Liver (tissue), 9 donors: ENCODE results near the gene DMRT1. TPM values are rescaled to one million over a fixed set of nuclear protein-coding genes. Genes with fewer than 3 reads are reported as not detected.
"Not testable (repeated sequence)": the region's sequence is repeated elsewhere in the genome, so short reads cannot be mapped to it uniquely, and the experiment has no call there.

Experiments used
- DNase-seq: peaks from one replicate; pipeline ENCODE4 v3.0.0-alpha.2; 2017; ENCODE audit warnings: low spot score
- H3K27ac ChIP-seq, 2 donors: one replicate each; pipeline ENCODE4 v1.7.0; 2013; ENCODE audit warnings: inconsistent platforms in 2 of 2, low read length in 2 of 2, control low read depth in 1 of 2, low read depth in 1 of 2, mild to moderate bottlenecking in 1 of 2
- H3K27me3 ChIP-seq, 4 donors: one replicate each; pipeline versions ENCODE4 v1.6.1 to v1.7.0; 2013; ENCODE audit warnings: low read length in 3 of 4, inconsistent platforms in 1 of 4, mild to moderate bottlenecking in 1 of 4, moderate library complexity in 1 of 4; ENCODE audit not compliant: control insufficient read depth in 4 of 4, insufficient read depth in 4 of 4
- H3K36me3 ChIP-seq, 4 donors: one replicate each; pipeline versions ENCODE4 v1.6.1 to v1.7.0; 2013; ENCODE audit warnings: low read length in 3 of 4, mild to moderate bottlenecking in 3 of 4, low read depth in 1 of 4, moderate library complexity in 1 of 4; ENCODE audit not compliant: control insufficient read depth in 4 of 4, insufficient read depth in 3 of 4
- H3K4me1 ChIP-seq, 4 donors: one replicate each; pipeline versions ENCODE4 v1.6.1 to v1.7.0; 2013; ENCODE audit warnings: low read length in 3 of 4, mild to moderate bottlenecking in 3 of 4, moderate library complexity in 1 of 4; ENCODE audit not compliant: control insufficient read depth in 4 of 4, insufficient read depth in 4 of 4
- H3K4me3 ChIP-seq, 3 donors: one replicate each; pipeline versions ENCODE4 v1.6.1 to v1.7.0; 2013; ENCODE audit warnings: low read length in 3 of 3, control low read depth in 1 of 3, low read depth in 1 of 3, mild to moderate bottlenecking in 1 of 3
- H3K9ac ChIP-seq, 2 donors: one replicate each; pipeline ENCODE4 v1.7.0; 2013; ENCODE audit warnings: low read length in 2 of 2, mild to moderate bottlenecking in 2 of 2, moderate library complexity in 2 of 2, control low read depth in 1 of 2, low read depth in 1 of 2
- H3K9me3 ChIP-seq, 4 donors: one replicate each; pipeline versions ENCODE4 v1.6.1 to v1.7.0; 2013; ENCODE audit warnings: low read length in 3 of 4; ENCODE audit not compliant: control insufficient read depth in 4 of 4
- CTCF ChIP-seq: fragments of 150-350 bp; IDR thresholded peaks from 2 replicates; pipeline ENCODE4 v1.5.1; 2017; ENCODE audit warnings: improper control_type of control experiment, low read depth, low read length; ENCODE audit not compliant: missing input control
- FOXA1 ChIP-seq: IDR thresholded peaks from 2 replicates; pipeline ENCODE4 v1.6.1; 2016; ENCODE audit warnings: antibody characterized with exemption
- FOXA2 ChIP-seq: IDR thresholded peaks from 2 replicates; pipeline ENCODE4 v1.6.1; 2016; ENCODE audit warnings: antibody characterized with exemption
- JUND ChIP-seq, 2 donors: IDR thresholded peaks; 2 replicates each; pipeline ENCODE4 v1.6.1; 2016; ENCODE audit warnings: antibody characterized with exemption in 2 of 2
- NR2F2 ChIP-seq: IDR thresholded peaks from 2 replicates; pipeline ENCODE4 v1.6.1; 2016; ENCODE audit warnings: antibody characterized with exemption
- RAD21 ChIP-seq, 2 donors: IDR thresholded peaks; 2 replicates each; pipeline ENCODE4 v1.6.1; 2016; ENCODE audit warnings: antibody characterized with exemption in 2 of 2, mild to moderate bottlenecking in 2 of 2
- REST ChIP-seq: IDR thresholded peaks from 2 replicates; pipeline ENCODE4 v1.6.1; 2016; ENCODE audit warnings: antibody characterized with exemption, mild to moderate bottlenecking
- TAF1 ChIP-seq: conservative IDR thresholded peaks from 2 replicates; pipeline ENCODE4 v1.6.1; 2016; ENCODE audit warnings: antibody characterized with exemption, mild to moderate bottlenecking
- YY1 ChIP-seq: IDR thresholded peaks from 2 replicates; pipeline ENCODE4 v1.6.1; 2016; ENCODE audit warnings: antibody characterized with exemption, mild to moderate bottlenecking
- ZBTB33 ChIP-seq: IDR thresholded peaks from 2 replicates; pipeline ENCODE4 v1.6.1; 2016; ENCODE audit warnings: antibody characterized with exemption
- WGBS: extraction: QIAGEN DNeasy Blood & Tissue Kit; methylation state at CpG from one replicate; pipeline ENCODE4 v1.1.7; 2013; 5-methylcytosine and 5-hydroxymethylcytosine counted together
- polyA plus RNA-seq, 2 donors: library from polyadenylated mRNA; stranded (reverse) in 1 of 2; unstranded in 1 of 2; fragments of 200-250 nt in 1 of 2; fragments of >200 nt in 1 of 2; fragmentation: Nextera tagmentation in 1 of 2; extraction: Ambion mirVana in 1 of 2; gene quantifications; one replicate each; pipeline versions ENCODE4 v1.2.1 to v1.2.3, GENCODE V29; 2013 to 2015
- total RNA-seq, 2 donors: library from RNA; depleted of rRNA; stranded (reverse); fragments of >200 nt; gene quantifications; one replicate each; pipeline ENCODE4 v1.2.3, GENCODE V29; 2014
- donor health status: healthy.
- donor health status: healthy.
- donor health status: healthy.
- donor health status: healthy.
- donor health status: healthy.

Gene DMRT1
- total and polyA plus RNA-seq, 4 donors, result not detected

DNA sequence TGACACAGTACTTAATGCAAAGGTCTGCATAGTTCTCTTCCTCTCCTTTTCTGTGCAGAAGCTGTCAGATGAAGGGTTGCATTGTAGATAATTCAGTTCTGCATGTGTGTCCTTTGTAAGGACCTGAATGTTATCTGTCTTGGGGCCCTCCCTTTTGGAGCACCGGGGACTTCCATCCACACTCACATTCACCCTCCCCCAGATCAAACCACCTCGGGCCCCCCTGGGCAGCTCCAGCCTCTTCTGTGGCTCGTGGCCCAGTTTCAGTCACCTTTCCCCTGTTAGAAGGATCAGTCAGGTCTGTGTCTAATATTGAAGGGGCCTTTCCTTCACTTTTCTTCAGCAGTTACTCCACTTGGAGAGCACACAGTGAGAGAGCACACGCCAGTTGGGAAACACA lies 11.0 kb downstream of the DMRT1 start:
- Histone ChIP-seq H3K9me3 (no peaks in the 10 kb centered on the region), H3K4me3 (no peak overlapping the region), H3K9ac (no peak overlapping the region), H3K36me3 (no peaks in the 10 kb centered on the region), H3K27ac (no peak overlapping the region), H3K27me3 (peaks cover 0 to 5% (median 0%) of the 10 kb centered on the region in 4 donors), H3K4me1 (no peaks in the 10 kb centered on the region)
- no peak for TF ChIP-seq REST
- no peak for TF ChIP-seq CTCF
- no peak for TF ChIP-seq RAD21 (IDR thresholded peaks at IDR 0.05)
- no peak for TF ChIP-seq YY1
- no peak for TF ChIP-seq ZBTB33
- no peak for TF ChIP-seq FOXA2
- no peak for TF ChIP-seq NR2F2
- TF ChIP-seq TAF1, result no peak
- DNase-seq, result no peak
- WGBS, result 39% methylated on average over 4 of the region's 4 CpGs

DNA sequence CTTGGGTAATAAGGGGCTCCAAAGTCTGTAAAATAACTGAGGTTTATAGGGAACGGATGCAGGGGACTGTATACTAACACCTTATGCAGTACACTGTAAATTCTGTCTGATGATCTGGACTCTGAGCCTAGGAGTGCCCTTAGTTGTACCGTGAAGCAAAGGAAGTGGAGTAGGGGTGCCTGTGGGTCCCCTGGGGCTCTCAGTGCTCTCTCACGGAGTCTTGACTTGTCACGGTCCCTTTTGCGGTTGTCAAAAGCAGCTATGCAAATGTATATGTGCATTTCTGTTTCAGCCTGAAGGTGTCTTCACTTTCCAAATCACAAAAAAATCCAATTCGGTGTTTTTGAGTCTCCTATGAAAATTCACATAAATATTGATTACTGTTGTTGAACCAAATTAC lies 17.8 kb downstream of the DMRT1 start:
- Histone ChIP-seq H3K9me3 (no peaks in the 10 kb centered on the region), H3K27ac (no peak overlapping the region), H3K9ac (no peak overlapping the region), H3K4me3 (no peak overlapping the region), H3K27me3 (no peaks in the 10 kb centered on the region), H3K4me1 (no peaks in the 10 kb centered on the region), H3K36me3 (no peaks in the 10 kb centered on the region)
- 71% methylated on average over 6 of the region's 6 CpGs for WGBS
- no peak for DNase-seq
- no peak for TF ChIP-seq JUND (IDR thresholded peaks at IDR 0.05)

DNA sequence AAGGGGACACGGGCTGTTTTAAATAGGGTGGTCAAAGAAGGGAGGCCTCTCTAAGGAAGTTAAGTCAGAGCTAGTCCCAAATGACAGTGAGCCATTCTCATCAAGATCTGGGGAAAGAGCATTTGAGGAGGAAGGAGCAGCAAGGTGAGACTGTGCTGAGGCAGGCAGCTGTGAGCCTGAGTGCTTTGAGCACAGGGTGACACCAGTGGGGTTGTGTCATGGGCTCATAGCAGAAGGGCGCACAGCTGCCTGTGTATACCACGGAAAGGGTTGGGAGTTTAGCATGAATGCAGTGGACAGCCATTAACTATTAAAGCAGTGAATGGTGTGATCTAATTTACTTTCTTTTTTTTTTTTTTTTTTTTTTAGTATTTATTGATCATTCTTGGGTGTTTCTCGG lies 19.2 kb downstream of the DMRT1 start:
- Histone ChIP-seq H3K36me3 (no peaks in the 10 kb centered on the region), H3K27me3 (no peaks in the 10 kb centered on the region), H3K9ac (no peak overlapping the region), H3K9me3 (no peaks in the 10 kb centered on the region), H3K27ac (no peak overlapping the region), H3K4me3 (no peak overlapping the region), H3K4me1 (no peaks in the 10 kb centered on the region)
- no peak for DNase-seq
- 66% methylated on average over 3 of the region's 4 CpGs for WGBS
- TF ChIP-seq FOXA1 (no peak), NR2F2 (no peak)

- not testable (repeated sequence) for H3K9me3 ChIP-seq, DNase-seq, H3K27ac ChIP-seq, H3K9ac ChIP-seq, H3K4me3 ChIP-seq, H3K27me3 ChIP-seq, H3K36me3 ChIP-seq, H3K4me1 ChIP-seq
- WGBS, result 96% methylated on average over 29 of the region's 30 CpGs
Measured at GRCh38 chr9:861525-861924, 20.0 kb downstream of the DMRT1 start.
